HepG2 (cell line): ENCODE results near the gene CSNK1D. TPM values are rescaled to one million over a fixed set of nuclear protein-coding genes. Genes with fewer than 3 reads are reported as not detected.

Experiments
- ELF3 ChIP-seq: IDR thresholded peaks from 2 replicates; pipeline ENCODE4 v1.6.1; 2016; ENCODE audit warnings: missing genetic modification reagents, missing compliant biosample characterization
- MXI1 ChIP-seq: IDR thresholded peaks from 3 replicates; pipeline ENCODE4 v1.6.1; 2012; ENCODE audit warnings: low read depth, low read length, inconsistent platforms, borderline replicate concordance
- SNRNP70 ChIP-seq: fragments of 200-400 bp; formaldehyde crosslinking; IDR thresholded peaks from 2 replicates; pipeline ENCODE4 v1.6.1; 2017; ENCODE audit warnings: mild to moderate bottlenecking, low read depth, low read length, moderate library complexity
- ZEB1 ChIP-seq: IDR thresholded peaks from 2 replicates; pipeline ENCODE4 v1.6.1; 2012; ENCODE audit warnings: mild to moderate bottlenecking, low read depth, inconsistent platforms; ENCODE audit not compliant: insufficient replicate concordance
- ZKSCAN1 ChIP-seq: fragments of 150-350 bp; IDR thresholded peaks from 2 replicates; pipeline ENCODE4 v1.6.1; 2014; ENCODE audit warnings: low read length
- ZNF160 ChIP-seq: sonication (generic); formaldehyde crosslinking; IDR thresholded peaks from 2 replicates; pipeline ENCODE4 v1.8.0; 2022; ENCODE audit warnings: mild to moderate bottlenecking, inconsistent platforms, missing genetic modification reagents
- ZNF614 ChIP-seq: IDR thresholded peaks from 2 replicates; pipeline ENCODE4 v1.6.1; 2018; ENCODE audit warnings: missing biosample characterization, missing genetic modification reagents, inconsistent platforms, borderline replicate concordance
- ZNF652 ChIP-seq: IDR thresholded peaks from 2 replicates; pipeline ENCODE4 v1.6.1; 2016; ENCODE audit warnings: low read depth, borderline replicate concordance
- ZSCAN20 ChIP-seq: sonication (generic); formaldehyde crosslinking; IDR thresholded peaks from 2 replicates; pipeline ENCODE4 v1.4.0; 2020; ENCODE audit warnings: missing genetic modification reagents, mild to moderate bottlenecking, borderline replicate concordance
- ZSCAN22 ChIP-seq: sonication (generic); formaldehyde crosslinking; IDR thresholded peaks from 2 replicates; pipeline ENCODE4 v1.4.0; 2020; ENCODE audit warnings: mild to moderate bottlenecking, missing genetic modification reagents
- polyA plus RNA-seq, 8 experiments: library from polyadenylated mRNA; depleted of rRNA in 3 of 8; stranded (reverse) in 7 of 8; unstranded in 1 of 8; fragments of >200 nt; fragmentation: Illumina TruSeq in 4 of 8; extraction: Trizol in 4 of 8; gene quantifications; 2 replicates each; pipeline versions ENCODE4 v1.2.1 to v1.2.3, GENCODE V29; 2011 to 2016; ENCODE audit warnings: low read depth in 4 of 8, missing spikeins in 1 of 8, mixed read lengths in 1 of 8; ENCODE audit not compliant: insufficient read depth in 1 of 8
- total RNA-seq, 5 experiments: library from RNA; depleted of rRNA; stranded (reverse); fragments of >200 nt; fragmentation: Illumina TruSeq; extraction: Trizol; gene quantifications; 2 replicates each; pipeline ENCODE4 v1.2.3, GENCODE V29; 2016; ENCODE audit warnings: low read depth in 1 of 5
- TF ChIP-seq, protein P1 (sequence below): IDR thresholded peaks from 2 replicates; pipeline ENCODE4 v1.6.1; 2018; ENCODE audit warnings: missing genetic modification reagents
- TF ChIP-seq, protein P2 (sequence below): sonication (generic); formaldehyde crosslinking; IDR thresholded peaks from 2 replicates; pipeline ENCODE4 v1.5.1; 2020; ENCODE audit warnings: missing genetic modification reagents, mild to moderate bottlenecking, borderline replicate concordance
- TF ChIP-seq, protein P3 (sequence below): sonication (generic); formaldehyde crosslinking; IDR thresholded peaks from 2 replicates; pipeline ENCODE4 v1.4.0; 2020; ENCODE audit warnings: missing genetic modification reagents; ENCODE audit errors: not compliant biosample characterization
- TF ChIP-seq, protein P4 (sequence below): sonication (generic); formaldehyde crosslinking; IDR thresholded peaks from 2 replicates; pipeline ENCODE4 v1.5.1; 2020; ENCODE audit warnings: missing genetic modification reagents, mild to moderate bottlenecking, borderline replicate concordance
- TF ChIP-seq, protein P5 (sequence below): sonication (generic); formaldehyde crosslinking; IDR thresholded peaks from 2 replicates; pipeline ENCODE4 v1.8.1; 2023; ENCODE audit warnings: mild to moderate bottlenecking, missing genetic modification reagents

The CSNK1D gene
- total and polyA plus RNA-seq, 2 of the 13 experiments (the other 11 are each of a cell fraction or from before 2014, with no cell fraction given) = 31.5 to 128 TPM

DNA sequence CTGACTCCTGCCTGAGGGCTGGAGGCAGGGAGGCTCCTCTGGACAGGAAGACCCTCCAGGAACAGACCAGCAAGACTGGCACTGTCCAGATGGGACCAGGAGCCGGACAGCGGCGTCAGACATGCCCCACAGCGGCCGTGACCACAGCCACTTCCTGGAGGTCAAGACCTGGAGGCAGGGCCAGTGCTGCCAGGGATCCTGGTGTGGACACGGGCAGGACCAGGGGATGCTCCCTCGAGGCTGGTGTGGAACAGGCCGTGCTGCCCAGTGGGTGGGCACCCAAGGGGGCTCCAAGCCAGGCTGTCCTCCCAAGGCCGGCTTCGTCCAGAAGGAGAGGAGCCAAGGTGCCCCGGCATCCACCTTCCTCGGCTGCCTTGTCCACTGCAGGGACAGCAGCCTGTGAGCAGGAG lies 56.4 kb downstream of the CSNK1D start (continued):
- TF ChIP-seq, protein P1, sequence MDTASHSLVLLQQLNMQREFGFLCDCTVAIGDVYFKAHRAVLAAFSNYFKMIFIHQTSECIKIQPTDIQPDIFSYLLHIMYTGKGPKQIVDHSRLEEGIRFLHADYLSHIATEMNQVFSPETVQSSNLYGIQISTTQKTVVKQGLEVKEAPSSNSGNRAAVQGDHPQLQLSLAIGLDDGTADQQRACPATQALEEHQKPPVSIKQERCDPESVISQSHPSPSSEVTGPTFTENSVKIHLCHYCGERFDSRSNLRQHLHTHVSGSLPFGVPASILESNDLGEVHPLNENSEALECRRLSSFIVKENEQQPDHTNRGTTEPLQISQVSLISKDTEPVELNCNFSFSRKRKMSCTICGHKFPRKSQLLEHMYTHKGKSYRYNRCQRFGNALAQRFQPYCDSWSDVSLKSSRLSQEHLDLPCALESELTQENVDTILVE (CRISPR knock-in tag) = no peak
- TF ChIP-seq ZSCAN22 (peak; percentile 58; the same call in 1 of the 2 replicates), SNRNP70 (no peak), ZKSCAN1 (no peak), ZNF652 (CRISPR knock-in tag) (no peak), ZEB1 (no peak), ZSCAN20 (0 out of 2 replicates have a peak, but pooled peaks have one; percentile 37), ZNF614 (CRISPR knock-in tag) (no peak), ELF3 (no peak), ZNF160 (CRISPR knock-in tag) (peak; percentile 32; the same call in 1 of the 2 replicates), MXI1 (no peak)
- TF ChIP-seq, protein P2, sequence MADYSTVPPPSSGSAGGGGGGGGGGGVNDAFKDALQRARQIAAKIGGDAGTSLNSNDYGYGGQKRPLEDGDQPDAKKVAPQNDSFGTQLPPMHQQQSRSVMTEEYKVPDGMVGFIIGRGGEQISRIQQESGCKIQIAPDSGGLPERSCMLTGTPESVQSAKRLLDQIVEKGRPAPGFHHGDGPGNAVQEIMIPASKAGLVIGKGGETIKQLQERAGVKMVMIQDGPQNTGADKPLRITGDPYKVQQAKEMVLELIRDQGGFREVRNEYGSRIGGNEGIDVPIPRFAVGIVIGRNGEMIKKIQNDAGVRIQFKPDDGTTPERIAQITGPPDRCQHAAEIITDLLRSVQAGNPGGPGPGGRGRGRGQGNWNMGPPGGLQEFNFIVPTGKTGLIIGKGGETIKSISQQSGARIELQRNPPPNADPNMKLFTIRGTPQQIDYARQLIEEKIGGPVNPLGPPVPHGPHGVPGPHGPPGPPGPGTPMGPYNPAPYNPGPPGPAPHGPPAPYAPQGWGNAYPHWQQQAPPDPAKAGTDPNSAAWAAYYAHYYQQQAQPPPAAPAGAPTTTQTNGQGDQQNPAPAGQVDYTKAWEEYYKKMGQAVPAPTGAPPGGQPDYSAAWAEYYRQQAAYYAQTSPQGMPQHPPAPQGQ = no peak
- TF ChIP-seq, protein P3, sequence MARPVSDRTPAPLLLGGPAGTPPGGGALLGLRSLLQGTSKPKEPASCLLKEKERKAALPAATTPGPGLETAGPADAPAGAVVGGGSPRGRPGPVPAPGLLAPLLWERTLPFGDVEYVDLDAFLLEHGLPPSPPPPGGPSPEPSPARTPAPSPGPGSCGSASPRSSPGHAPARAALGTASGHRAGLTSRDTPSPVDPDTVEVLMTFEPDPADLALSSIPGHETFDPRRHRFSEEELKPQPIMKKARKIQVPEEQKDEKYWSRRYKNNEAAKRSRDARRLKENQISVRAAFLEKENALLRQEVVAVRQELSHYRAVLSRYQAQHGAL = peak; percentile 54
- TF ChIP-seq, protein P4, sequence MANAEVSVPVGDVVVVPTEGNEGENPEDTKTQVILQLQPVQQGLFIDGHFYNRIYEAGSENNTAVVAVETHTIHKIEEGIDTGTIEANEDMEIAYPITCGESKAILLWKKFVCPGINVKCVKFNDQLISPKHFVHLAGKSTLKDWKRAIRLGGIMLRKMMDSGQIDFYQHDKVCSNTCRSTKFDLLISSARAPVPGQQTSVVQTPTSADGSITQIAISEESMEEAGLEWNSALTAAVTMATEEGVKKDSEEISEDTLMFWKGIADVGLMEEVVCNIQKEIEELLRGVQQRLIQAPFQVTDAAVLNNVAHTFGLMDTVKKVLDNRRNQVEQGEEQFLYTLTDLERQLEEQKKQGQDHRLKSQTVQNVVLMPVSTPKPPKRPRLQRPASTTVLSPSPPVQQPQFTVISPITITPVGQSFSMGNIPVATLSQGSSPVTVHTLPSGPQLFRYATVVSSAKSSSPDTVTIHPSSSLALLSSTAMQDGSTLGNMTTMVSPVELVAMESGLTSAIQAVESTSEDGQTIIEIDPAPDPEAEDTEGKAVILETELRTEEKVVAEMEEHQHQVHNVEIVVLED = no peak
- TF ChIP-seq, protein P5, sequence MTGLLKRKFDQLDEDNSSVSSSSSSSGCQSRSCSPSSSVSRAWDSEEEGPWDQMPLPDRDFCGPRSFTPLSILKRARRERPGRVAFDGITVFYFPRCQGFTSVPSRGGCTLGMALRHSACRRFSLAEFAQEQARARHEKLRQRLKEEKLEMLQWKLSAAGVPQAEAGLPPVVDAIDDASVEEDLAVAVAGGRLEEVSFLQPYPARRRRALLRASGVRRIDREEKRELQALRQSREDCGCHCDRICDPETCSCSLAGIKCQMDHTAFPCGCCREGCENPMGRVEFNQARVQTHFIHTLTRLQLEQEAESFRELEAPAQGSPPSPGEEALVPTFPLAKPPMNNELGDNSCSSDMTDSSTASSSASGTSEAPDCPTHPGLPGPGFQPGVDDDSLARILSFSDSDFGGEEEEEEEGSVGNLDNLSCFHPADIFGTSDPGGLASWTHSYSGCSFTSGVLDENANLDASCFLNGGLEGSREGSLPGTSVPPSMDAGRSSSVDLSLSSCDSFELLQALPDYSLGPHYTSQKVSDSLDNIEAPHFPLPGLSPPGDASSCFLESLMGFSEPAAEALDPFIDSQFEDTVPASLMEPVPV (CRISPR knock-in tag) = peak; percentile 27; the same call in 1 of the 2 replicates
